Activated CD4-positive, alpha-beta T cell treated with anti-CD3 and anti-CD28 coated beads, Interleukin-2, amount 10 ng/mL, durations not matched to agents 7 days and 5 days (primary cell): ENCODE results near the gene MYH15. TPM values are rescaled to one million over a fixed set of nuclear protein-coding genes. Genes with fewer than 3 reads are reported as not detected.

Experiments
- CTCF ChIA-PET: fragments of 350-600 bp; sonication (Branson Sonifier 250); formaldehyde crosslinking; loops from one replicate; lab custom pipeline; 2021; ENCODE audit warnings: antibody characterized with exemption; lab: Charles Lee
- POLR2A ChIA-PET: fragments of 350-600 bp; sonication (Branson Sonifier 250); formaldehyde crosslinking; loops from one replicate; lab custom pipeline; 2021; ENCODE audit warnings: antibody characterized with exemption; lab: Charles Lee
- DNase-seq: peaks from one replicate; pipeline ENCODE4 v3.0.0-alpha.2; 2020
- H3K27ac Mint-ChIP-seq: one replicate; pipeline ENCODE4 v1.8.0; 2021; ENCODE audit warnings: mild to moderate bottlenecking, moderate library complexity, mixed read lengths
- H3K27me3 Mint-ChIP-seq: one replicate; pipeline ENCODE4 v1.8.0; 2021; ENCODE audit warnings: mixed read lengths
- H3K36me3 Mint-ChIP-seq: one replicate; pipeline ENCODE4 v1.8.0; 2021; ENCODE audit warnings: low read depth, mixed read lengths
- H3K4me1 Mint-ChIP-seq: one replicate; pipeline ENCODE4 v1.8.0; 2021; ENCODE audit warnings: mixed read lengths
- H3K4me3 Mint-ChIP-seq: one replicate; pipeline ENCODE4 v1.8.0; 2021; ENCODE audit warnings: mild to moderate bottlenecking, moderate library complexity, mixed read lengths
- H3K9me3 Mint-ChIP-seq: one replicate; pipeline ENCODE4 v1.8.0; 2021; ENCODE audit warnings: mixed read lengths
- total RNA-seq, 2 experiments: library from RNA; stranded (reverse); gene quantifications; one replicate each; pipeline ENCODE4 v1.2.3, GENCODE V29; 2021

Gene MYH15
- total RNA-seq, 2 experiments from 2014 or later = 0.15 to 0.21 TPM

- H3K27ac Mint-ChIP-seq = no peak overlapping the region
- ChIA-PET POLR2A (no interaction called here), CTCF (no interaction called here)
These were observed 55.1 kb downstream of the MYH15 start for GRCh38 chr3:108455212-108455705.

GRCh38 chr3:108453565-108453964 lies 56.8 kb downstream of the MYH15 start:
- CTCF ChIA-PET = no interaction called here

More at GRCh38 chr3:108455212-108455705, 55.1 kb downstream of the MYH15 start:
- no peaks in the 10 kb centered on the region for H3K36me3 Mint-ChIP-seq
- no peak for DNase-seq
- H3K9me3 Mint-ChIP-seq = no peaks in the 10 kb centered on the region
- H3K4me1 Mint-ChIP-seq = no peaks in the 10 kb centered on the region
- H3K4me3 Mint-ChIP-seq = no peak overlapping the region
- H3K27me3 Mint-ChIP-seq = peaks cover 10% of the 10 kb centered on the region

GRCh38 chr3:108450444-108450843 lies 60.0 kb downstream of the MYH15 start:
- Mint-ChIP-seq H3K27ac (no peak overlapping the region), H3K27me3 (peaks cover 10% of the 10 kb centered on the region), H3K9me3 (peaks cover 25% of the 10 kb centered on the region), H3K4me1 (no peaks in the 10 kb centered on the region), H3K4me3 (no peak overlapping the region), H3K36me3 (peaks cover 10% of the 10 kb centered on the region)
- CTCF ChIA-PET = no interaction called here
- POLR2A ChIA-PET = no interaction called here
- no peak for DNase-seq

More at GRCh38 chr3:108453565-108453964, 56.8 kb downstream of the MYH15 start:
- H3K36me3 Mint-ChIP-seq = no peaks in the 10 kb centered on the region
- no peak for DNase-seq
- H3K27me3 Mint-ChIP-seq = peaks cover 12% of the 10 kb centered on the region
- POLR2A ChIA-PET = no interaction called here
- H3K4me1 Mint-ChIP-seq = no peaks in the 10 kb centered on the region
- H3K4me3 Mint-ChIP-seq = no peak overlapping the region
- H3K9me3 Mint-ChIP-seq = peaks cover 6% of the 10 kb centered on the region
- H3K27ac Mint-ChIP-seq = no peak overlapping the region

DNA sequence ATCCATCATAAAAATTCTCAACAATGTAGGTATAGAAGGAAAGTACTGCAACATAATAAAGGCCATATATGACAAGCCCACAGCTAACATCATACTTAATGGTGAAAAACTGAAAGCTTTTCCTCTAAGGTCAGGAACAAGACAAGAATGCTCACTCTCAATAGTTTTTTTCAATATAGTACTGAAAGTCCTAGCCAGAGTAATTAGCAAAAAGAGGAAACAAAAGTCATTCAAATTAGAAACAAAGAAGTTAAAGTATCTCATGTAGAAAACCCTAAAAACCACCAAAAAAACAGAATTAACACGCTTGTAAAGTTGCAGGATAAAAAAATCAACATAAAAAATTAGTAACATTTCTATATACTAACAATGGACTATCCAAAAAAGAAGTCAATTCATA lies 61.8 kb downstream of the MYH15 start:
- Mint-ChIP-seq H3K27me3 (peaks cover 10% of the 10 kb centered on the region), H3K27ac (no peak overlapping the region), H3K9me3 (peaks cover 25% of the 10 kb centered on the region), H3K4me1 (no peaks in the 10 kb centered on the region), H3K4me3 (no peak overlapping the region), H3K36me3 (peaks cover 10% of the 10 kb centered on the region)
- no peak for DNase-seq
- POLR2A ChIA-PET = no interaction called here
- CTCF ChIA-PET = no interaction called here

GRCh38 chr3:108447096-108447847 lies 63.1 kb downstream of the MYH15 start:
- Mint-ChIP-seq H3K4me3 (no peak overlapping the region), H3K27me3 (peaks cover 8% of the 10 kb centered on the region), H3K36me3 (peaks cover 10% of the 10 kb centered on the region), H3K9me3 (peaks cover 25% of the 10 kb centered on the region), H3K4me1 (no peaks in the 10 kb centered on the region), H3K27ac (no peak overlapping the region)
- DNase-seq = no peak
- ChIA-PET CTCF (interaction anchor here (1.2 kb wide), 1 partner anchor 11 kb away, joined by 3 read pairs; no protein-coding TSS in a partner anchor), POLR2A (no interaction called here)

DNA sequence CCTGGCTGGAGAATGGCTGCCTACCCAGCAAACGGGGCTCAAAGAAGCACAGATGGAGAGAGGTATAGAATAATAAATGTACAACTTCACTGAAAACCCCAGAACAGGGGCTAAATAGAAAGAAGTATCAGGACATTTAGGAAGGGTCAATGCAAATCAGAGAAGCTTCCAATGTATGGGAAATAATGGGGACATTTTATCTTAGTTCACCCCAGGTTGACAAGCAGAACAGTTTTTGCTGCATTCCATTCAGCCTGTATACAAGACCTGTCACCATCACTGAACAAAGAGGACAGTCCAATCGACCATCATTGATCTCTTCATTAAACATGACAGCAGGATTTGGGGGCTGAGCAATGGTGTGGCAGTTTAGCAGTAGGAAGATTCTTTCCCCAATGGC lies 68.1 kb downstream of the MYH15 start:
- Mint-ChIP-seq H3K27ac (no peak overlapping the region), H3K4me1 (no peaks in the 10 kb centered on the region), H3K9me3 (peaks cover 16% of the 10 kb centered on the region), H3K36me3 (peaks cover 9% of the 10 kb centered on the region), H3K4me3 (no peak overlapping the region), H3K27me3 (peaks cover 5% of the 10 kb centered on the region)
- CTCF ChIA-PET = interaction anchor here (0.6 kb wide), 1 partner anchor 1727 kb away, joined by 3 read pairs; no protein-coding TSS in a partner anchor
- no peak for DNase-seq
- POLR2A ChIA-PET = interaction anchor here (0.6 kb wide), 1 partner anchor 24 kb away, joined by 3 read pairs; no protein-coding TSS in a partner anchor

GRCh38 chr3:108441518-108441917 lies 68.9 kb downstream of the MYH15 start:
- Mint-ChIP-seq H3K27me3 (peaks cover 5% of the 10 kb centered on the region), H3K4me1 (no peaks in the 10 kb centered on the region), H3K36me3 (peaks cover 3% of the 10 kb centered on the region), H3K27ac (no peak overlapping the region), H3K4me3 (no peak overlapping the region), H3K9me3 (peaks cover 9% of the 10 kb centered on the region)
- ChIA-PET POLR2A (no interaction called here), CTCF (interaction anchor here (0.6 kb wide), 1 partner anchor 1728 kb away, joined by 3 read pairs; no protein-coding TSS in a partner anchor)
- no peak for DNase-seq

- no peak overlapping the region for H3K4me3 Mint-ChIP-seq
- peaks cover 2% of the 10 kb centered on the region for H3K27me3 Mint-ChIP-seq
- H3K27ac Mint-ChIP-seq = no peak overlapping the region
- ChIA-PET POLR2A (no interaction called here), CTCF (no interaction called here)
- DNase-seq = no peak
- peaks cover 3% of the 10 kb centered on the region for H3K36me3 Mint-ChIP-seq
- peaks cover 4% of the 10 kb centered on the region for H3K9me3 Mint-ChIP-seq
- no peaks in the 10 kb centered on the region for H3K4me1 Mint-ChIP-seq
These were observed 69.3 kb downstream of the MYH15 start for GRCh38 chr3:108441071-108441507.

DNA sequence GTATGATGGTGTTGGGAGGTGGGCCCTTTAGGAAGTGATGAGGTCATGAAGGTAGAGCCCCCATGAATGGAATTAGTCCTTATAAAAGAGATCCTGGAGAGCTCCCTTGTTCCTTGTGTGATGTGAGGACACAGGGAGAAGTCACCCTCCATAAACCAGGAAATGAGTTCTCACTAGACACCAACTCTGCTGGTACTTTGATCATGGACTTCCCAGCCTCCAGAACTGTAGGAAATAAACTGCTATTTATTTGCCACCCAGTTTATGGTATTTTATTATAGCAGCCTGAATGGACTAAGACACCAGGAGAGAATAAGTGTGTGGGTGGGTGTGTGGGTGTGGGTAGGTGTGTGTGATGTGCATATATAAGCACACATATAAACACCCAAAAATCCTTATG lies 71.9 kb downstream of the MYH15 start:
- CTCF ChIA-PET = no interaction called here

DNA sequence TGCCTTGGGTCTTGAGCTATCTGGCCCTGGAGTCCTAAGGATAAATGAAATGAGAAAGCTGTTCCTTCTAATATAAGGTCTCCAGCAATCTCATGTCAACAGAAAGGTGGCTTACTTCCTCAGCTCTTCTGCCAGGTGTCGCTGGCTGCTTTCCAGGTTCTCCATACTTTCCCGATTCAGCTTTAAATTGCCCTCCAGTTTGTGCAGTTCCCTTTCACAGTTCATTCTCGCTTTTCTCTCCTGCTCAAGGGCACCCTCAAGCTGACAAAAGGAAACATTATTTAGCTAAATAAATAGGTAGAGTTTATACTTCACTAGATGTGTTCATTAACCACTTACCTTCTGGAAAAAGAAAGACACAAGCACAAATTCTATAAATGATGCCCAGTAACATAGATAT lies 73.0 kb downstream of the MYH15 start:
- no peak overlapping the region for H3K4me3 Mint-ChIP-seq
- H3K4me1 Mint-ChIP-seq = no peaks in the 10 kb centered on the region
- ChIA-PET POLR2A (interaction anchor here (0.6 kb wide), 1 partner anchor 1518 kb away, joined by 4 read pairs; no protein-coding TSS in a partner anchor), CTCF (interaction anchor here (0.6 to 0.8 kb wide), 2 partner anchors 34 to 503 kb away, joined by 3 to 4 read pairs; no protein-coding TSS in a partner anchor)
- no peak overlapping the region for H3K27ac Mint-ChIP-seq
- peaks cover 2% of the 10 kb centered on the region for H3K27me3 Mint-ChIP-seq
- no peak for DNase-seq
- peaks cover 8% of the 10 kb centered on the region for H3K36me3 Mint-ChIP-seq
- peaks cover 8% of the 10 kb centered on the region for H3K9me3 Mint-ChIP-seq

More for the DNA sequence above, 71.9 kb downstream of the MYH15 start:
- no peak for DNase-seq
- H3K4me3 Mint-ChIP-seq = no peak overlapping the region
- no peaks in the 10 kb centered on the region for H3K4me1 Mint-ChIP-seq
- H3K36me3 Mint-ChIP-seq = peaks cover 1% of the 10 kb centered on the region
- H3K9me3 Mint-ChIP-seq = no peaks in the 10 kb centered on the region
- peaks cover 2% of the 10 kb centered on the region for H3K27me3 Mint-ChIP-seq
- no peak overlapping the region for H3K27ac Mint-ChIP-seq
- POLR2A ChIA-PET = no interaction called here

DNA sequence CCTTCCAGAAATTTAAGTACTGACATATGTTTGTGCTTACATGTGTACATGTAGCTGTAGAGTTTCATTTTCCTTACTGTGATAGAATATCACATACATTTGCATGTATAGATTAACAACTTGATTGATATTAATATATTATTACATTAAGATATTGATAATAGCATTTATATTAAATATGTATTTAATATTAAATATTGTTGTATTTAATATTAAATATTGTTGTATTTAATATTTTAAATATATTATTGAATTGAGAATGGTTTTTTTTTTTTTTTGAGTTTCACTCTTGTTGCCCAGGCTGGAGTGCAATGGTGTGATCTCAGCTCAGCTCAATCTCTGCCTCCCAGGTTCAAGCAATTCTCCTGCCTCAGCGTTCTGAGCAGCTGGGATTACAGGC lies 76.5 kb downstream of the MYH15 start:
- no peak overlapping the region for H3K4me3 Mint-ChIP-seq
- no peak overlapping the region for H3K27ac Mint-ChIP-seq
- peaks cover 8% of the 10 kb centered on the region for H3K9me3 Mint-ChIP-seq
- no peak for DNase-seq
- H3K4me1 Mint-ChIP-seq = no peaks in the 10 kb centered on the region
- POLR2A ChIA-PET = no interaction called here
- CTCF ChIA-PET = interaction anchor here (0.6 kb wide), 1 partner anchor 1319 kb away, joined by 4 read pairs; no protein-coding TSS in a partner anchor
- peaks cover 2% of the 10 kb centered on the region for H3K27me3 Mint-ChIP-seq
- H3K36me3 Mint-ChIP-seq = peaks cover 8% of the 10 kb centered on the region

GRCh38 chr3:108432431-108432830 lies 78.0 kb downstream of the MYH15 start:
- CTCF ChIA-PET = no interaction called here
- Mint-ChIP-seq H3K4me1 (no peaks in the 10 kb centered on the region), H3K36me3 (peaks cover 8% of the 10 kb centered on the region), H3K9me3 (peaks cover 8% of the 10 kb centered on the region), H3K4me3 (no peak overlapping the region), H3K27me3 (no peaks in the 10 kb centered on the region), H3K27ac (no peak overlapping the region)
- no peak for DNase-seq
- POLR2A ChIA-PET = no interaction called here

DNA sequence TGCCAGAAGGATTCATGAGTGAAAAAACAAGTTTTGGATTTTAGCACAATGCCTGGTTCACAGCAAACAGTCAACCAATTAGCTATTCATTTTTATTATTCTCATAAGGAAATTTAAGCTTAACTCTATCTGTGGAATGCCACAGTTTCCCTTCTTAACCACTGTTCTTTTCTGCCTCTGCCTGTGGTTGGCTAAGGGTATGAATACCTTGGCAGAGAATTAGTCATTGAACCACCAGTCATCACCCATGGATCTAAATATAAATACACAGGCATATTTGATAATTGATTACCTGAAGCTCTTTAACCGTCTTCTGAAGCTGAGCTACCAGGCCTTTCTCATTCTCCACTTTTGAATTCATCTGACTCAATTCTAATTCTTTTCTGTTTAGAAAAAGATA lies 79.9 kb downstream of the MYH15 start:
- ChIA-PET CTCF (interaction anchor here (1.2 kb wide), 1 partner anchor 21 kb away, joined by 3 read pairs; no protein-coding TSS in a partner anchor), POLR2A (no interaction called here)
- Mint-ChIP-seq H3K4me1 (no peaks in the 10 kb centered on the region), H3K36me3 (peaks cover 8% of the 10 kb centered on the region), H3K4me3 (no peak overlapping the region), H3K27me3 (no peaks in the 10 kb centered on the region), H3K9me3 (peaks cover 10% of the 10 kb centered on the region), H3K27ac (no peak overlapping the region)
- no peak for DNase-seq
